DND-41 (cell line): ENCODE measurements around the gene WIPF3.

Experiments
- ATAC-seq: fragments of 200-7000 bp; cut with Tn5 transposase; 3 replicates; pipeline ENCODE4 v1.9.1; 2021; ENCODE audit warnings: low read depth; ENCODE audit not compliant: insufficient read depth
- DNase-seq: peaks from one replicate; pipeline ENCODE4 v3.0.0-alpha.2; 2020
- H2AFZ ChIP-seq: 2 replicates; pipeline ENCODE4 v1.6.0; 2012; ENCODE audit warnings: low read depth, low read length
- H3K27ac ChIP-seq: 2 replicates; pipeline ENCODE4 v1.5.1; 2012; ENCODE audit warnings: low read length, inconsistent platforms
- H3K27me3 ChIP-seq: fragments of 200-600 bp; sonication (generic); 2 replicates; pipeline ENCODE4 v1.6.0; 2012; ENCODE audit warnings: low read length, mild to moderate bottlenecking, inconsistent platforms; ENCODE audit not compliant: insufficient read depth, poor library complexity
- H3K36me3 ChIP-seq: 2 replicates; pipeline ENCODE4 v1.5.1; 2012; ENCODE audit warnings: low read length, inconsistent platforms; ENCODE audit not compliant: insufficient read depth
- H3K4me1 ChIP-seq: 2 replicates; pipeline ENCODE4 v1.5.1; 2012; ENCODE audit warnings: mild to moderate bottlenecking, low read length; ENCODE audit not compliant: insufficient read depth
- H3K4me2 ChIP-seq: 2 replicates; pipeline ENCODE4 v1.6.0; 2012; ENCODE audit warnings: mild to moderate bottlenecking, moderate library complexity, low read length, inconsistent platforms; ENCODE audit not compliant: insufficient read depth
- H3K4me3 ChIP-seq, 2 experiments: fragments of 200-600 bp in 1 of 2; shearing (Covaris generic) in 1 of 2; 2 replicates each; pipeline ENCODE4 v1.5.1; 2012 to 2016; ENCODE audit warnings: inconsistent platforms in 2 of 2, low read length in 2 of 2, mild to moderate bottlenecking in 2 of 2, low read depth in 1 of 2, moderate library complexity in 1 of 2
- H3K79me2 ChIP-seq: 2 replicates; pipeline ENCODE4 v1.6.0; 2012; ENCODE audit warnings: low read length, inconsistent platforms; ENCODE audit not compliant: insufficient read depth
- H3K9ac ChIP-seq: 2 replicates; pipeline ENCODE4 v1.6.0; 2012; ENCODE audit warnings: low read depth, mild to moderate bottlenecking, inconsistent platforms, low read length, moderate library complexity
- H3K9me3 ChIP-seq: 2 replicates; pipeline ENCODE4 v1.5.1; 2012; ENCODE audit warnings: low read length, moderate library complexity, mild to moderate bottlenecking, inconsistent platforms; ENCODE audit not compliant: insufficient read depth, severe bottlenecking
- H4K20me1 ChIP-seq: 2 replicates; pipeline ENCODE4 v1.6.0; 2012; ENCODE audit warnings: low read length; ENCODE audit not compliant: insufficient read depth
- CTCF ChIP-seq: IDR thresholded peaks from 2 replicates; pipeline ENCODE4 v1.5.1; 2012; ENCODE audit warnings: borderline replicate concordance, low read length, moderate library complexity, mild to moderate bottlenecking; ENCODE audit not compliant: poor library complexity, severe bottlenecking; ENCODE audit errors: extremely low read depth
- EZH2 ChIP-seq: IDR thresholded peaks from 3 replicates; pipeline ENCODE4 v1.6.1; 2012; ENCODE audit warnings: borderline replicate concordance, low read depth, mild to moderate bottlenecking, moderate library complexity, low read length, inconsistent platforms; ENCODE audit not compliant: severe bottlenecking

The WIPF3 gene

GRCh38 chr7:29825775-29826529 lies 19.6 kb downstream of the WIPF3 start:
- H3K4me3 ChIP-seq: no peak overlapping the region
- H3K36me3 ChIP-seq: no peaks in the 10 kb centered on the region
- no peak overlapping the region for H3K27ac ChIP-seq
- no peaks in the 10 kb centered on the region for H3K79me2 ChIP-seq
- H3K9me3 ChIP-seq: no peaks in the 10 kb centered on the region
- ATAC-seq (no peak), DNase-seq (no peak)
- H3K4me1 ChIP-seq: no peaks in the 10 kb centered on the region
- H4K20me1 ChIP-seq: no peaks in the 10 kb centered on the region
- H2AFZ ChIP-seq: no peak overlapping the region
- H3K4me2 ChIP-seq: no peak overlapping the region; the same call in 1 of the 2 replicates
- no peak overlapping the region for H3K9ac ChIP-seq
- peaks cover 22% of the 10 kb centered on the region for H3K27me3 ChIP-seq
- TF ChIP-seq EZH2 (no peak), CTCF (no peak)

GRCh38 chr7:29826530-29826822 lies 20.2 kb downstream of the WIPF3 start:
- H3K4me3 ChIP-seq: no peak overlapping the region
- no peaks in the 10 kb centered on the region for H4K20me1 ChIP-seq
- ATAC-seq: no peak
- no peak overlapping the region for H3K27ac ChIP-seq
- H3K9ac ChIP-seq: no peak overlapping the region
- no peaks in the 10 kb centered on the region for H3K79me2 ChIP-seq
- H3K9me3 ChIP-seq: no peaks in the 10 kb centered on the region
- H2AFZ ChIP-seq: no peak overlapping the region
- no peak overlapping the region for H3K4me2 ChIP-seq
- H3K36me3 ChIP-seq: no peaks in the 10 kb centered on the region
- no peaks in the 10 kb centered on the region for H3K4me1 ChIP-seq
- DNase-seq: no peak
- TF ChIP-seq EZH2: no peak
- peaks cover 21% of the 10 kb centered on the region for H3K27me3 ChIP-seq

GRCh38 chr7:29826904-29827303 lies 20.6 kb downstream of the WIPF3 start:
- ATAC-seq: no peak

More at GRCh38 chr7:29826904-29827303, 20.6 kb downstream of the WIPF3 start:
- Histone ChIP-seq H3K36me3 (no peaks in the 10 kb centered on the region), H3K9ac (no peak overlapping the region), H4K20me1 (no peaks in the 10 kb centered on the region), H3K4me2 (no peak overlapping the region), H3K79me2 (no peaks in the 10 kb centered on the region), H3K9me3 (no peaks in the 10 kb centered on the region), H3K27ac (no peak overlapping the region), H3K4me3 (no peak overlapping the region), H3K27me3 (peaks cover 19% of the 10 kb centered on the region), H2AFZ (no peak overlapping the region), H3K4me1 (no peaks in the 10 kb centered on the region)
- DNase-seq: no peak
- no peak for TF ChIP-seq EZH2
- TF ChIP-seq CTCF: no peak
